HepG2 (cell line): Measurements from ENCODE around the gene GSK3A. TPM values are rescaled to one million over a fixed set of nuclear protein-coding genes. Genes with fewer than 3 reads are reported as not detected.

Source experiments
- AKAP8 ChIP-seq: sonication (generic); formaldehyde crosslinking; IDR thresholded peaks from 2 replicates; pipeline ENCODE4 v1.5.1; 2020; ENCODE audit warnings: mild to moderate bottlenecking, missing genetic modification reagents
- CBX2 ChIP-seq, 2 experiments: fragments of 200-600 bp in 1 of 2; sonication (generic); formaldehyde crosslinking in 1 of 2; IDR thresholded peaks; 2 replicates each; pipeline versions ENCODE4 v1.7.0 to v1.8.1; 2018 to 2022; ENCODE audit warnings: low read depth in 2 of 2, low read length in 1 of 2, mild to moderate bottlenecking in 1 of 2, missing genetic modification reagents in 1 of 2
- HOXA7 ChIP-seq: sonication (generic); formaldehyde crosslinking; IDR thresholded peaks from 2 replicates; pipeline ENCODE4 v1.8.1; 2022; ENCODE audit warnings: mild to moderate bottlenecking, missing genetic modification reagents, moderate library complexity
- HOXA9 ChIP-seq: sonication (generic); formaldehyde crosslinking; IDR thresholded peaks from 2 replicates; pipeline ENCODE4 v1.8.1; 2022; ENCODE audit warnings: missing genetic modification reagents, mild to moderate bottlenecking, moderate library complexity, borderline replicate concordance
- HOXD1 ChIP-seq: sonication (generic); formaldehyde crosslinking; IDR thresholded peaks from 2 replicates; pipeline ENCODE4 v1.5.0; 2020; ENCODE audit warnings: missing genetic modification reagents
- JUND ChIP-seq: sonication (generic); formaldehyde crosslinking; IDR thresholded peaks from 2 replicates; pipeline ENCODE4 v1.8.0; 2022; ENCODE audit warnings: mild to moderate bottlenecking, missing genetic modification reagents
- MEIS1 ChIP-seq: sonication (generic); formaldehyde crosslinking; IDR thresholded peaks from 2 replicates; pipeline ENCODE4 v1.9.0; 2021; ENCODE audit warnings: mild to moderate bottlenecking, missing genetic modification reagents, moderate library complexity, borderline replicate concordance
- NKX3-1 ChIP-seq: sonication (generic); formaldehyde crosslinking; IDR thresholded peaks from 2 replicates; pipeline ENCODE4 v1.5.0; 2020; ENCODE audit warnings: missing genetic modification reagents
- NONO ChIP-seq, 2 experiments: fragments of 450-650 bp in 1 of 2; sonication (generic) in 1 of 2; formaldehyde crosslinking in 1 of 2; IDR thresholded peaks in 1 of 2; conservative IDR thresholded peaks in 1 of 2; 2 replicates each; pipeline versions ENCODE4 v1.6.1 to v1.8.0; 2017 to 2022; ENCODE audit warnings: mild to moderate bottlenecking in 1 of 2, missing genetic modification reagents in 1 of 2, moderate library complexity in 1 of 2
- PAX8 ChIP-seq: sonication (generic); formaldehyde crosslinking; IDR thresholded peaks from 2 replicates; pipeline ENCODE4 v1.8.0; 2022; ENCODE audit warnings: mild to moderate bottlenecking, missing genetic modification reagents, borderline replicate concordance
- POGZ ChIP-seq: sonication (generic); formaldehyde crosslinking; IDR thresholded peaks from 2 replicates; pipeline ENCODE4 v1.4.0; 2020; ENCODE audit warnings: mild to moderate bottlenecking, missing genetic modification reagents
- POLR2A ChIP-seq, 2 experiments: IDR thresholded peaks; 2 replicates each; pipeline ENCODE4 v1.6.1; 2011; ENCODE audit warnings: low read depth in 2 of 2, low read length in 2 of 2, mild to moderate bottlenecking in 1 of 2, moderate library complexity in 1 of 2; ENCODE audit not compliant: insufficient read depth in 1 of 2
- RBM22 ChIP-seq: fragments of 200-400 bp; formaldehyde crosslinking; optimal IDR thresholded peaks from 2 replicates; pipeline ENCODE3; 2017; ENCODE audit warnings: mild to moderate bottlenecking, low read length, moderate library complexity
- RFX1 ChIP-seq: fragments of 450-650 bp; IDR thresholded peaks from 2 replicates; pipeline ENCODE4 v1.6.1; 2017
- SMAD1 ChIP-seq: sonication (generic); formaldehyde crosslinking; IDR thresholded peaks from 2 replicates; pipeline ENCODE4 v1.4.0; 2020; ENCODE audit warnings: missing genetic modification reagents, low read depth, mild to moderate bottlenecking, borderline replicate concordance
- SP1 ChIP-seq, 2 experiments: fragments of 450-650 bp in 1 of 2; sonication (generic) in 1 of 2; formaldehyde crosslinking in 1 of 2; IDR thresholded peaks; 2 replicates each; pipeline versions ENCODE4 v1.4.0 to v1.6.1; 2016 to 2020; ENCODE audit warnings: missing genetic modification reagents in 1 of 2
- SP5 ChIP-seq: IDR thresholded peaks from 2 replicates; pipeline ENCODE4 v1.6.1; 2016; ENCODE audit warnings: low read depth, borderline replicate concordance
- TEAD2 ChIP-seq: sonication (generic); formaldehyde crosslinking; IDR thresholded peaks from 2 replicates; pipeline ENCODE4 v1.9.0; 2021; ENCODE audit warnings: missing genetic modification reagents
- ZNF335 ChIP-seq: sonication (generic); formaldehyde crosslinking; IDR thresholded peaks from 2 replicates; pipeline ENCODE4 v1.4.0; 2020; ENCODE audit warnings: missing genetic modification reagents
- ZNF44 ChIP-seq: sonication (generic); formaldehyde crosslinking; IDR thresholded peaks from 2 replicates; pipeline ENCODE4 v1.5.1; 2020; ENCODE audit warnings: mild to moderate bottlenecking, missing genetic modification reagents
- ZNF496 ChIP-seq: sonication (generic); formaldehyde crosslinking; IDR thresholded peaks from 2 replicates; pipeline ENCODE4 v1.8.1; 2023; ENCODE audit warnings: mild to moderate bottlenecking, moderate library complexity, missing genetic modification reagents; ENCODE audit not compliant: insufficient replicate concordance
- ZNF558 ChIP-seq: sonication (generic); formaldehyde crosslinking; IDR thresholded peaks from 2 replicates; pipeline ENCODE4 v1.9.0; 2022; ENCODE audit warnings: mild to moderate bottlenecking, missing genetic modification reagents, borderline replicate concordance
- ZNF713 ChIP-seq: sonication (generic); formaldehyde crosslinking; IDR thresholded peaks from 2 replicates; pipeline ENCODE4 v1.4.0; 2020; ENCODE audit warnings: mild to moderate bottlenecking, missing genetic modification reagents
- ZNF749 ChIP-seq: sonication (generic); formaldehyde crosslinking; IDR thresholded peaks from 2 replicates; pipeline ENCODE4 v1.8.0; 2022; ENCODE audit warnings: mild to moderate bottlenecking, missing genetic modification reagents, moderate library complexity, borderline replicate concordance
- ZNF879 ChIP-seq: sonication (generic); formaldehyde crosslinking; IDR thresholded peaks from 2 replicates; pipeline ENCODE4 v1.8.1; 2023; ENCODE audit warnings: missing genetic modification reagents
- polyA plus RNA-seq, 8 experiments: library from polyadenylated mRNA; depleted of rRNA in 3 of 8; stranded (reverse) in 7 of 8; unstranded in 1 of 8; fragments of >200 nt; fragmentation: Illumina TruSeq in 4 of 8; extraction: Trizol in 4 of 8; gene quantifications; 2 replicates each; pipeline versions ENCODE4 v1.2.1 to v1.2.3, GENCODE V29; 2011 to 2016; ENCODE audit warnings: low read depth in 4 of 8, missing spikeins in 1 of 8, mixed read lengths in 1 of 8; ENCODE audit not compliant: insufficient read depth in 1 of 8
- total RNA-seq, 5 experiments: library from RNA; depleted of rRNA; stranded (reverse); fragments of >200 nt; fragmentation: Illumina TruSeq; extraction: Trizol; gene quantifications; 2 replicates each; pipeline ENCODE4 v1.2.3, GENCODE V29; 2016; ENCODE audit warnings: low read depth in 1 of 5
- TF ChIP-seq, protein P1 (sequence below): IDR thresholded peaks from 2 replicates; pipeline ENCODE4 v1.6.1; 2016; ENCODE audit warnings: low read depth
- TF ChIP-seq, protein P2 (sequence below): sonication (generic); formaldehyde crosslinking; IDR thresholded peaks from 2 replicates; pipeline ENCODE4 v1.4.0; 2020; ENCODE audit warnings: missing genetic modification reagents, borderline replicate concordance

The GSK3A gene
- total and polyA plus RNA-seq, 2 of the 13 experiments (the other 11 are each of a cell fraction or from before 2014, with no cell fraction given), result 16.9 to 52.5 TPM

DNA sequence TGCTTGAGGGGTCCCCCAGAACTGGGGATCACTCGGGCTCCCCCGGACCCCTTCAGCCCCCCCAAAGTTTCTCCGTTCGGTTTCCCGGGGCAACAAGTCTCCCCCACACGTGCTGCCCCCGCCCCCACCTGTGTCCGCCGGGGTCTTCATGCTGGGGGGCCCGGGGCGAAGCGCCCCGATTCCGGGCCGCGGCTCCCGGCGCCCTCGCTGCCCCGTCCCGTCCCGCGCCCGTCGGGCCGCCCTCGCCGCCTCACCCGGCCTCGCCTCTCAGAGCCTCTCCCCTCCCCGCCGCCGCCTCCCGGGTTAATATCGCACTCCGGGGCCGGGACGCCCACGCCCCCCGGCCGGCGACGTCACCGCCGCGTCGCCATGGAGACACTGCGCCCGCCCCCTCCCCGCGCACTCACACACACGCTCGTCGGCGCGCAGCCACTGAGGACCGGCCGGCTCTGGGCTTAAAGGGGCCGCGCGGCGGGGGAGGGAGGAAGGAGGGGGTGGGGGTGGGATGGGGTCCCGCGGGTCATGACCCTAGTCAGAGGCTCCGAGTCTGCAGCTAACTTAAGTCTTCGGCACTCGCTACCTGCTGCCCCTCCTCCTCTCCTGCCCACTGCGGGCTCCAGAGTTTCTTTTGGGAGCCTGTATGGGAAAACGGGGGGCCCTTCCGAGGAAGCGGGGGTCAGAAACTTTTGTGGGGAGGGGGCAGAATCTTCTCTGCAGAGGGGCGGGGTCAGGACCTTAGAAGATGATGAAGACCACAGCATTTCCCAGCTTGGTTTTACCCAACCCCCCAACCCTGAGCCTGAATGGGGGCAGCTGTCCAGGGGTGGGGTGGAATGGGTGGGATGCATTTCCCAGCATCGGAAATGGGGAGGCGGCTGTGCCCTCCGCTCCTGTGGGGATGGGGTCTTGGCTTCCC lies 12.7 kb upstream of the GSK3A start, which contains the start of gene ERF (continued):
- TF ChIP-seq CBX2 (IDR thresholded peaks at IDR 0.05; ENCODE audit: low read depth, low read length) (no peak), CBX2 (CRISPR knock-in tag; IDR thresholded peaks at IDR 0.05; ENCODE audit: low read depth) (no peak), SMAD1 (CRISPR knock-in tag) (no peak), ZNF44 (CRISPR knock-in tag) (no peak), NKX3-1 (CRISPR knock-in tag) (no peak), ZNF713 (CRISPR knock-in tag) (no peak), TEAD2 (no peak), RFX1 (peak; percentile 81), ZNF749 (CRISPR knock-in tag) (no peak), ZNF879 (no peak), ZNF335 (no peak), SP5 (CRISPR knock-in tag) (peak; percentile 45; the same call in 1 of the 2 replicates), NONO (IDR thresholded peaks at IDR 0.05) (no peak), NONO (CRISPR knock-in tag; conservative IDR thresholded peaks at IDR 0.05) (no peak; the same call in 1 of the 2 replicates), HOXD1 (CRISPR knock-in tag) (no peak; the same call in 1 of the 2 replicates), ZNF496 (no peak), POLR2A (IDR thresholded peaks at IDR 0.05; ENCODE audit: insufficient read depth in 1 of 2, low read depth in 2 of 2, low read length in 2 of 2) (peak; percentile 70 to 92), HOXA9 (no peak), JUND (CRISPR knock-in tag) (no peak), HOXA7 (no peak), ZNF558 (0 out of 2 replicates have a peak, but pooled peaks have one; percentile 19), POGZ (CRISPR knock-in tag) (no peak), PAX8 (no peak), SP1 (IDR thresholded peaks at IDR 0.05) (no peak), SP1 (CRISPR knock-in tag; IDR thresholded peaks at IDR 0.05) (peak; percentile 70), AKAP8 (CRISPR knock-in tag) (0 out of 2 replicates have a peak, but pooled peaks have one; percentile 11), RBM22 (peak; percentile 33), MEIS1 (CRISPR knock-in tag) (no peak; the same call in 1 of the 2 replicates)
- TF ChIP-seq, protein P1, sequence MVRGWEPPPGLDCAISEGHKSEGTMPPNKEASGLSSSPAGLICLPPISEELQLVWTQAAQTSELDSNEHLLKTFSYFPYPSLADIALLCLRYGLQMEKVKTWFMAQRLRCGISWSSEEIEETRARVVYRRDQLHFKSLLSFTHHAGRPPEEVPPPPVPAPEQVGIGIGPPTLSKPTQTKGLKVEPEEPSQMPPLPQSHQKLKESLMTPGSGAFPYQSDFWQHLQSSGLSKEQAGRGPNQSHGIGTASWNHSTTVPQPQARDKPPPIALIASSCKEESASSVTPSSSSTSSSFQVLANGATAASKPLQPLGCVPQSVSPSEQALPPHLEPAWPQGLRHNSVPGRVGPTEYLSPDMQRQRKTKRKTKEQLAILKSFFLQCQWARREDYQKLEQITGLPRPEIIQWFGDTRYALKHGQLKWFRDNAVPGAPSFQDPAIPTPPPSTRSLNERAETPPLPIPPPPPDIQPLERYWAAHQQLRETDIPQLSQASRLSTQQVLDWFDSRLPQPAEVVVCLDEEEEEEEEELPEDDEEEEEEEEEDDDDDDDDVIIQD (CRISPR knock-in tag), result no peak
- TF ChIP-seq, protein P2, sequence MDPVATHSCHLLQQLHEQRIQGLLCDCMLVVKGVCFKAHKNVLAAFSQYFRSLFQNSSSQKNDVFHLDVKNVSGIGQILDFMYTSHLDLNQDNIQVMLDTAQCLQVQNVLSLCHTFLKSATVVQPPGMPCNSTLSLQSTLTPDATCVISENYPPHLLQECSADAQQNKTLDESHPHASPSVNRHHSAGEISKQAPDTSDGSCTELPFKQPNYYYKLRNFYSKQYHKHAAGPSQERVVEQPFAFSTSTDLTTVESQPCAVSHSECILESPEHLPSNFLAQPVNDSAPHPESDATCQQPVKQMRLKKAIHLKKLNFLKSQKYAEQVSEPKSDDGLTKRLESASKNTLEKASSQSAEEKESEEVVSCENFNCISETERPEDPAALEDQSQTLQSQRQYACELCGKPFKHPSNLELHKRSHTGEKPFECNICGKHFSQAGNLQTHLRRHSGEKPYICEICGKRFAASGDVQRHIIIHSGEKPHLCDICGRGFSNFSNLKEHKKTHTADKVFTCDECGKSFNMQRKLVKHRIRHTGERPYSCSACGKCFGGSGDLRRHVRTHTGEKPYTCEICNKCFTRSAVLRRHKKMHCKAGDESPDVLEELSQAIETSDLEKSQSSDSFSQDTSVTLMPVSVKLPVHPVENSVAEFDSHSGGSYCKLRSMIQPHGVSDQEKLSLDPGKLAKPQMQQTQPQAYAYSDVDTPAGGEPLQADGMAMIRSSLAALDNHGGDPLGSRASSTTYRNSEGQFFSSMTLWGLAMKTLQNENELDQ (CRISPR knock-in tag), result no peak
